Erythroblast (primary cell): ENCODE measurements around the gene BMF.

ENCODE experiments used
- GATA1 ChIP-seq: IDR thresholded peaks from 2 replicates; pipeline ENCODE4 v1.6.1; 2011; ENCODE audit warnings: low read depth, mild to moderate bottlenecking, control low read depth, low read length, moderate library complexity
- POLR2A ChIP-seq: IDR thresholded peaks from 2 replicates; pipeline ENCODE4 v1.6.1; 2011; ENCODE audit warnings: mild to moderate bottlenecking, low read length

DNA sequence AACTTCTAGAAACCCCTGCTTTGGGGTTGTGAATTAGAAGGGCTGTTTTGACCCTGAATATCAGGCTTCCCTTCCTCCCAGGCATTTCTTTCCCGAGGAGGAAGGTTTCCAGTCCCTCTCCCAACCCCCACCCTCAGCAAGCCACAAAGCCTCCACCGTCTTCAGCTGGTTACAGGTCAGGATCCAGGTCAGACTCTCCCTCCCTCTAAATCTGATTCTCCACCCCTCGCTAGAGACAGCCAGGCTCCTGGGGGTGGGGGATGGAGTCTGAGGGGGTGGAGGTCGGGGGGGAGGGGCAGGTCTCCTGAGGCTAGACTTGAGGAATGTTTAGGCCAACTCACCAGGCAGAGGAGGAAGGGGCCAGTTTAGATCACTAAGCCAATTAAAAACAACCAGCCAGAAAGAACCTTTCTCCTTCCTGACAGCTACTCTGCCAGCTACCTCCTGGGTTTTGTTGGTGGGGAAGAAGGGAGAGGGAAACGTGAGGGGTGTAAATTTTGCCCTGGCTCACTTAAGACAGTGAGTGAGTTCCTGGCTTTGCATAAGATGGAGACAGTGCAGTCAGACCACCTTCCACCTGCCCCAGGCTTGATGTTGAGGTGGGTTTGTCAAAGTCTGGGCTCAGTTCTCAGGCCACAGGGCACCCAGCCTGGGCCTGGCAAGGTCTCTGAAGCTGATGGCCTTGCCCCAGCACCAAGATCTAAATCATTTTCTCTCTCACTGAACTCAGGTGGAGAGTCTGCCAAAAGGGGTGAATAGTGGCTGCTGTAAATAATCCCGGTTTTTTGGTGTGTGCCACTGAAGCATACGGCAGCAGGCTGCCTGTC lies 19.5 kb downstream of the BMF start:
- TF ChIP-seq POLR2A (no peak), GATA1 (no peak)
